Colonic mucosa (tissue), 4 donors: ENCODE results near the gene HPGDS. TPM values are rescaled to one million over a fixed set of nuclear protein-coding genes. Genes with fewer than 3 reads are reported as not detected.
"Not testable (repeated sequence)": the region's sequence is repeated elsewhere in the genome, so short reads cannot be mapped to it uniquely, and the experiment has no call there.

Source experiments
- DNase-seq: peaks from one replicate; pipeline ENCODE4 v3.0.0-alpha.2; 2020
- H3K27ac ChIP-seq: fragments of 200-600 bp; one replicate; pipeline ENCODE4 v1.8.0; 2021
- H3K27me3 ChIP-seq: fragments of 200-600 bp; one replicate; pipeline ENCODE4 v1.8.0; 2021
- H3K36me3 ChIP-seq: fragments of 200-600 bp; one replicate; pipeline ENCODE4 v1.8.0; 2021
- H3K4me1 ChIP-seq: fragments of 200-600 bp; one replicate; pipeline ENCODE4 v1.8.0; 2021; ENCODE audit warnings: mild to moderate bottlenecking
- H3K4me3 ChIP-seq: fragments of 200-600 bp; one replicate; pipeline ENCODE4 v1.8.0; 2021
- H3K9ac ChIP-seq, 2 donors: one replicate each; pipeline ENCODE4 v1.7.0; 2013; ENCODE audit warnings: control low read depth in 2 of 2, low read depth in 2 of 2, low read length in 2 of 2
- H3K9me3 ChIP-seq: fragments of 200-600 bp; one replicate; pipeline ENCODE4 v1.8.0; 2021
- CTCF ChIP-seq: fragments of 200-600 bp; IDR thresholded peaks from one replicate; pipeline ENCODE4 v1.8.0; 2022; ENCODE audit warnings: antibody characterized with exemption, mild to moderate bottlenecking
- intact Hi-C: fragments of 100-400 bp; cut with DNase I; formaldehyde crosslinking; loops from one replicate; pipeline ENCODE4 v1.14.1; 2022
- total RNA-seq, 2 donors: library from RNA; stranded (reverse); fragmentation: NEBNext Ultra II Directional in 1 of 2; extraction: Animal tissue kit (Norgen Biotek cat#: 25700) in 1 of 2; gene quantifications; one replicate each; pipeline ENCODE4 v1.2.1, GENCODE V29; 2021
- donor health status: healthy.
- donor health status: DM: no; HTN: no; CAD: no.
- donor health status: DM: no; HTN: no; CAD: no.

The HPGDS gene
- total RNA-seq, 2 donors from 2014 or later: 1.5 to 1.7 TPM

- no peak overlapping the region for H3K27ac ChIP-seq
- TF ChIP-seq CTCF: no peak
- intact Hi-C loops: no loop called here
Observed at GRCh38 chr4:94298725-94299252, 43.8 kb downstream of the HPGDS start.

GRCh38 chr4:94295473-94295872, 47.2 kb downstream of the HPGDS start:
- H3K27ac ChIP-seq, DNase-seq, H3K9me3 ChIP-seq, intact Hi-C loops, H3K36me3 ChIP-seq, H3K4me1 ChIP-seq, H3K9ac ChIP-seq, H3K27me3 ChIP-seq, H3K4me3 ChIP-seq: not testable (repeated sequence)

More at GRCh38 chr4:94298725-94299252, 43.8 kb downstream of the HPGDS start:
- H3K36me3 ChIP-seq: no peaks in the 10 kb centered on the region
- DNase-seq: no peak
- H3K9me3 ChIP-seq: no peaks in the 10 kb centered on the region
- H3K4me1 ChIP-seq: no peaks in the 10 kb centered on the region
- no peaks in the 10 kb centered on the region for H3K27me3 ChIP-seq
- H3K9ac ChIP-seq: no peak overlapping the region
- no peak overlapping the region for H3K4me3 ChIP-seq

- H3K4me1 ChIP-seq, H3K27me3 ChIP-seq, H3K27ac ChIP-seq, H3K36me3 ChIP-seq, intact Hi-C loops, H3K4me3 ChIP-seq, H3K9ac ChIP-seq, H3K9me3 ChIP-seq, DNase-seq: not testable (repeated sequence)
Observed at GRCh38 chr4:94293981-94294380, 48.7 kb downstream of the HPGDS start.

GRCh38 chr4:94290245-94290644, 52.4 kb downstream of the HPGDS start:
- no peak overlapping the region for H3K27ac ChIP-seq
- no peak overlapping the region for H3K9ac ChIP-seq
- intact Hi-C loops: no loop called here
- no peaks in the 10 kb centered on the region for H3K36me3 ChIP-seq
- DNase-seq: no peak
- no peak for TF ChIP-seq CTCF
- no peaks in the 10 kb centered on the region for H3K4me1 ChIP-seq
- no peaks in the 10 kb centered on the region for H3K9me3 ChIP-seq
- no peak overlapping the region for H3K4me3 ChIP-seq
- H3K27me3 ChIP-seq: no peaks in the 10 kb centered on the region

- TF ChIP-seq CTCF: no peak
- Histone ChIP-seq H3K36me3 (no peaks in the 10 kb centered on the region), H3K9ac (no peak overlapping the region), H3K9me3 (no peaks in the 10 kb centered on the region), H3K4me1 (no peaks in the 10 kb centered on the region), H3K27me3 (no peaks in the 10 kb centered on the region), H3K4me3 (no peak overlapping the region), H3K27ac (no peak overlapping the region)
- intact Hi-C loops: no loop called here
- no peak for DNase-seq
Observed at GRCh38 chr4:94285666-94286065, 57.0 kb downstream of the HPGDS start.

- Histone ChIP-seq H3K9ac (no peak overlapping the region), H3K36me3 (no peaks in the 10 kb centered on the region), H3K9me3 (no peaks in the 10 kb centered on the region), H3K4me3 (no peak overlapping the region), H3K4me1 (no peaks in the 10 kb centered on the region), H3K27me3 (no peaks in the 10 kb centered on the region), H3K27ac (no peak overlapping the region)
- no peak for DNase-seq
- no peak for TF ChIP-seq CTCF
- intact Hi-C loops: no loop called here
Observed at GRCh38 chr4:94284889-94285288, 57.7 kb downstream of the HPGDS start.
